ENCODE results near the gene BNC2. TPM values are rescaled to one million over a fixed set of nuclear protein-coding genes. Genes with fewer than 3 reads are reported as not detected.

Gene BNC2
- total RNA-seq, 2 donors from 2014 or later = 2.1 to 20.0 TPM

DNA sequence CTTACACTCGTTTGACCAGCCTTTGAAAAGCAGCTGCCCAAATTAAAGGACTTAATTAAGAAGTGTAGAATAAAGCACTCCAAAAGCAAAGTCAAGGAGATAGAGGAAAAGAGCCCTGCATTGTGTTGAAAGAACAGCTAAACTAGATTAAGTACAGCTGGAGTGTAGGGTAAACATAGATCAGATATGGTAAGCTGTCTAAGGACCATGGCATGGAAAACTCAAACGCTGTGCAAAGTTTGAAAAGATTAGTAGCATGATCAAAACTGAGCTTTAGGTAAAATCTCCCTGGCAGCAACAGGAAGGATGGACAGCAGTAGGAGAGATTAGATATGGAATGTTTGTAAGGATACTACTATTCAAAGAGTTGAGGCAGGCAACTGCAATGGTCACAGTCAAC, 55.4 kb downstream of the BNC2 start:
- no peak overlapping the region for H3K9ac ChIP-seq (ENCODE audit: low read depth in 2 of 2, low read length in 2 of 2)
- H3K27me3 ChIP-seq = no peaks in the 10 kb centered on the region
- H3K4me3 ChIP-seq = no peak overlapping the region
- DNase-seq = no peak
- intact Hi-C loops (cut with DNase I) = no loop called here
- no peaks in the 10 kb centered on the region for H3K9me3 ChIP-seq
- H3K4me1 ChIP-seq = no peaks in the 10 kb centered on the region
- TF ChIP-seq CTCF (IDR thresholded peaks at IDR 0.05) = no peak
- no peak overlapping the region for H3K27ac ChIP-seq
- H3K36me3 ChIP-seq = no peaks in the 10 kb centered on the region

DNA sequence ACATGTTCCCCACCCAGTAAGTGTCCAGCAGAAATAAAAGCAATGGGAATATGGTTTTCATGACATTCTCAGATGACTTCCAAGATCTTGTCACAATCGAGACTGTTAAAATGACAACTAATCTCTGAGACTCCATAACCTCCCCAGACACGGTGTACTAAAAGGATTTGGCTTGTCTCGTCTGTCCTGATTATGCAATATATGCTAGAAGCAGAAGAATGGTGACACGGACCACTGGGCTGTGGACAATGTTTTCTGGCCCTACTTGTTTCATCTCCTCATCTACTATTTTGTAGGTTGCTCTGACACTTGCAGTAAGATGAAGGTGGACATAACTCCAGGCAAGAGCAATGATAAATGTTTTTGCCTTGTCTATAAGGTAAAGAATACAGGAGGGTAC, 56.6 kb downstream of the BNC2 start:
- no peak overlapping the region for H3K9ac ChIP-seq (ENCODE audit: low read depth in 2 of 2, low read length in 2 of 2)

DNA sequence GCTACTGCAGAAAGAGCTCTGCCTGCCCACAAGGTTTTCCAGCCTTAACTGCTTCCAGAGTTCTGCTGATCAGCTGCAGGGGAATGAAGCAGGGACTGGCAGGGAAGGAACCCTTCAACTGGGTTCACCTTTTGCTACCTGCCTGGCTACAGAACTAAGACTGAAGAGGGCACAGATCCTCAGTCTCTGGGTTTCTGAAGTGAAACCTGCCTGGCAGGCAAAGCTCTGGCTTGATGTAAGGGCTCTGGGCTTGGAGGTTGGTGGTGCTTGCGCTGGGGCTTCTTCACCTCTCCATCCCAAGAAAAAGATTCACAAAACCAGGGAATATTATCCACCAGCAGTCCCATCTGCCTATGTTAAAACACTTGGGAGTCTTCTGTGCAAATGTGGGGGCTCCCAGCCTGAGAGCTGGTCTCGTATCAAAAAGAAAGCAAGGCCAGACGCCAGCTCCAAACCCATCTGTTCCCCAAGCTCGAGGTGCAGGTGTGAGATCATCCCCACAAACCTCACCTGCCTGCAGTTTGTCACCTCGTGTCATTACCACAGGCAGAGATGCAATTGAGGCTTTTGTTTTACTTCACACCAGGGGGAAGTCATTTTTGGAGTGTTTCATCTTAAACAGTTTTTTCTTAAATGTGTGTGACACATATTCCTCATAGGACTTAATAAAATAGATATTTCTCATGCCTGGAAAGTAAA, 58.3 kb downstream of the BNC2 start:
- Histone ChIP-seq H3K4me1 (no peaks in the 10 kb centered on the region), H3K27ac (no peak overlapping the region), H3K36me3 (no peaks in the 10 kb centered on the region), H3K4me3 (no peak overlapping the region), H3K27me3 (no peaks in the 10 kb centered on the region), H3K9ac (ENCODE audit: low read depth in 2 of 2, low read length in 2 of 2) (no peak overlapping the region), H3K9me3 (no peaks in the 10 kb centered on the region)
- no peak for TF ChIP-seq CTCF (IDR thresholded peaks at IDR 0.05)
- DNase-seq = no peak
- intact Hi-C loops (cut with DNase I) = no loop called here

More for the DNA sequence above, 56.6 kb downstream of the BNC2 start:
- Histone ChIP-seq H3K9me3 (no peaks in the 10 kb centered on the region), H3K36me3 (no peaks in the 10 kb centered on the region), H3K4me1 (no peaks in the 10 kb centered on the region), H3K27me3 (no peaks in the 10 kb centered on the region), H3K4me3 (no peak overlapping the region), H3K27ac (no peak overlapping the region)
- no peak for DNase-seq
- intact Hi-C loops (cut with DNase I) = no loop called here
- no peak for TF ChIP-seq CTCF (IDR thresholded peaks at IDR 0.05)

DNA sequence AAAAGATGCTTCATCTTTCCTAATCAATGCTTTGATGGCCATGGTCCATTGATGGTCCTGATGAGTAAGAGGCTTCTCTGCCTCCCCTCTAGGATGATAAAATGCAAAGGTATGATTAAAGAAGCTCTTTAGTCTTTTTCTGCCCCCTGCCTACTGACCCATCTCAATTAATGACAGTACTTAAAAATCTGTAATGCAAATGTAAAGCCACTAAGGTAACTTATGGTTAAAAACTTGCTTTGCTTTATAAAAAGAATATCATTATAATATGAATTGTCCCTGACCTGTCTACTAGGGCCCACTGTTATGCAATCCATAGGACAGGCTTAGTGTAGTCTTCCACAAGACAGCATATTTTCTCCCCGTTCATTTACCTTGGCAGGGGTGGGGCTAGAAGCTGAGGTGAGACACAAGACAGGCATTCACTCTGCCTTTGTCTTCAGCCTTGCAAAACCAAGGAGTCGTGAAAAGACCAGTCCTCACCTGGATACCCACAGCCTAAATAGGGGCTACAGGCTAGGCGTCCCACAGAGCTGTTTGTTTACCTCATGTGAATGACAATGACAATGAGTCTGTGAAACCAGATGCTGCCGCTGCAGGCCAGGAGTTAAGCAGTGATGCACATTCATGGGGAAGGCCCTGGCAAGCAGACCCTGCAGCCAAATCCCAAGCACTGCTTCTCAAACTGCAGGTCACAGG, 60.4 kb downstream of the BNC2 start:
- Histone ChIP-seq H3K4me1 (no peaks in the 10 kb centered on the region), H3K27me3 (no peaks in the 10 kb centered on the region), H3K36me3 (no peaks in the 10 kb centered on the region), H3K4me3 (no peak overlapping the region), H3K27ac (no peak overlapping the region), H3K9ac (ENCODE audit: low read depth in 2 of 2, low read length in 2 of 2) (no peak overlapping the region), H3K9me3 (no peaks in the 10 kb centered on the region)
- DNase-seq = no peak
- intact Hi-C loops (cut with DNase I) = no loop called here
- TF ChIP-seq CTCF (IDR thresholded peaks at IDR 0.05) = no peak

- Histone ChIP-seq H3K9me3 (no peaks in the 10 kb centered on the region), H3K36me3 (no peaks in the 10 kb centered on the region), H3K27me3 (no peaks in the 10 kb centered on the region), H3K9ac (ENCODE audit: low read depth in 2 of 2, low read length in 2 of 2) (no peak overlapping the region), H3K4me1 (no peaks in the 10 kb centered on the region), H3K27ac (no peak overlapping the region), H3K4me3 (no peak overlapping the region)
- TF ChIP-seq CTCF (IDR thresholded peaks at IDR 0.05) = no peak
- intact Hi-C loops (cut with DNase I) = no loop called here
- DNase-seq = no peak
Measured at GRCh38 chr9:16806674-16807073, 63.8 kb downstream of the BNC2 start.

Data from colonic mucosa (tissue), 4 donors.